HEK293T (cell line): ENCODE measurements around the gene OAS2.

ENCODE experiments used
- ARNT ChIP-seq: fragments of 450-650 bp; IDR thresholded peaks from 2 replicates; pipeline ENCODE4 v1.6.1; 2017; ENCODE audit warnings: mild to moderate bottlenecking
- BHLHE40 ChIP-seq: fragments of 450-650 bp; IDR thresholded peaks from 2 replicates; pipeline ENCODE4 v1.6.1; 2016; ENCODE audit warnings: mild to moderate bottlenecking, moderate library complexity, borderline replicate concordance
- CTBP1 ChIP-seq: fragments of 450-650 bp; IDR thresholded peaks from 2 replicates; pipeline ENCODE4 v1.6.1; 2016; ENCODE audit warnings: borderline replicate concordance
- ELF4 ChIP-seq: fragments of 450-650 bp; IDR thresholded peaks from 2 replicates; pipeline ENCODE4 v1.6.1; 2017; ENCODE audit warnings: antibody characterized with exemption
- FOXA1 ChIP-seq: fragments of 450-650 bp; IDR thresholded peaks from 2 replicates; pipeline ENCODE4 v1.6.1; 2016; ENCODE audit warnings: mild to moderate bottlenecking
- FOXK2 ChIP-seq: fragments of 450-650 bp; IDR thresholded peaks from 2 replicates; pipeline ENCODE4 v1.6.1; 2016; ENCODE audit warnings: mild to moderate bottlenecking
- FOXM1 ChIP-seq: fragments of 450-650 bp; IDR thresholded peaks from 2 replicates; pipeline ENCODE4 v1.6.1; 2017; ENCODE audit warnings: mild to moderate bottlenecking, borderline replicate concordance
- L3MBTL2 ChIP-seq: fragments of 450-650 bp; conservative IDR thresholded peaks from 2 replicates; pipeline ENCODE4 v1.6.1; 2016; ENCODE audit warnings: mild to moderate bottlenecking
- LEF1 ChIP-seq: fragments of 450-650 bp; IDR thresholded peaks from 2 replicates; pipeline ENCODE4 v1.6.1; 2017; ENCODE audit warnings: mild to moderate bottlenecking, borderline replicate concordance
- NFRKB ChIP-seq: fragments of 450-650 bp; IDR thresholded peaks from 2 replicates; pipeline ENCODE4 v1.6.1; 2016; ENCODE audit warnings: mild to moderate bottlenecking, moderate library complexity
- SP1 ChIP-seq: fragments of 450-650 bp; IDR thresholded peaks from 2 replicates; pipeline ENCODE4 v1.6.1; 2017
- SUZ12 ChIP-seq: fragments of 450-650 bp; IDR thresholded peaks from 2 replicates; pipeline ENCODE4 v1.6.1; 2016; ENCODE audit warnings: mild to moderate bottlenecking
- TARDBP ChIP-seq: fragments of 450-650 bp; IDR thresholded peaks from 2 replicates; pipeline ENCODE4 v1.6.1; 2016
- ZNF384 ChIP-seq: fragments of 450-650 bp; IDR thresholded peaks from 2 replicates; pipeline ENCODE4 v1.6.1; 2016

GRCh38 chr12:112964067-112964670 is 14.2 kb upstream of the OAS2 start:
- TF ChIP-seq BHLHE40 = no peak
- no peak for TF ChIP-seq ARNT
- TF ChIP-seq ZNF384 = no peak
- no peak for TF ChIP-seq SP1
- TF ChIP-seq CTBP1 = no peak
- no peak for TF ChIP-seq FOXM1
- no peak for TF ChIP-seq L3MBTL2
- no peak for TF ChIP-seq TARDBP
- TF ChIP-seq SUZ12 = no peak
- TF ChIP-seq FOXA1 = no peak
- no peak for TF ChIP-seq FOXK2
- no peak for TF ChIP-seq NFRKB
- TF ChIP-seq LEF1 = no peak
- no peak for TF ChIP-seq ELF4
